K562 (cell line): ENCODE measurements around the gene TIMM23. TPM values are rescaled to one million over a fixed set of nuclear protein-coding genes. Genes with fewer than 3 reads are reported as not detected.

Experiments
- ATAC-seq: fragments of 200-7000 bp; cut with Tn5 transposase; 3 replicates; pipeline ENCODE4 v1.9.1; 2020; ENCODE audit warnings: moderate library complexity
- BruUV-seq: library from RNA; stranded (reverse); fragments of 400-500 nt; replicated peaks from 2 replicates; lab custom pipeline; 2021; lab: Mats Ljungman, UMichigan
- CTCF ChIA-PET: fragments of 300-600 bp; formaldehyde crosslinking; extraction: SDS; loops from one replicate; lab custom pipeline; 2021; ENCODE audit warnings: low intra/inter-chr PET ratio; lab: Yijun Ruan, JAX
- POLR2A ChIA-PET: fragments of 300-600, 350-650 bp; sonication (Branson Sonifier 250); formaldehyde crosslinking; extraction: SDS; loops from one replicate; lab custom pipeline; 2021; ENCODE audit warnings: antibody characterized with exemption, inconsistent platforms; lab: Yijun Ruan, JAX
- DNase-seq, 4 experiments: peaks; one replicate each; pipeline versions ENCODE4 v3.0.0 to v3.0.0-alpha.2; 2011 to 2018; ENCODE audit warnings: low spot score in 3 of 4, mixed read lengths in 3 of 4; ENCODE audit errors: extremely low read depth in 1 of 4
- FAIRE-seq: peaks from 2 replicates; lab custom pipeline; 2011; peaks lifted over from hg19 to GRCh38; lab: Jason Lieb, UNC
- H2AFZ ChIP-seq: 2 replicates; pipeline ENCODE4 v1.6.0; 2011; ENCODE audit warnings: low read depth, low read length, control low read depth, inconsistent platforms
- H3K27ac ChIP-seq: fragments of 200-600 bp; 3 replicates; pipeline ENCODE4 v1.8.0; 2011; ENCODE audit warnings: low read depth, mild to moderate bottlenecking, control low read depth, inconsistent platforms, low read length, moderate library complexity, mixed read lengths; ENCODE audit errors: extremely low read depth
- H3K27me3 ChIP-seq, 2 experiments: fragments of 300-600 bp in 1 of 2; 2 replicates in 1 of 2; 3 replicates in 1 of 2; pipeline versions ENCODE4 v1.6.0 to v1.8.0; 2011; ENCODE audit warnings: inconsistent platforms in 2 of 2, low read length in 2 of 2, mild to moderate bottlenecking in 1 of 2, mixed read lengths in 1 of 2, moderate library complexity in 1 of 2; ENCODE audit not compliant: control insufficient read depth in 2 of 2, insufficient read depth in 2 of 2
- H3K36me3 ChIP-seq: fragments of 300-600 bp; 3 replicates; pipeline ENCODE4 v1.8.0; 2011; ENCODE audit warnings: mild to moderate bottlenecking, low read length, inconsistent platforms; ENCODE audit not compliant: control insufficient read depth, insufficient read depth
- H3K4me1 ChIP-seq, 2 experiments: fragments of 200-600 bp in 1 of 2; replicated peaks in 1 of 2; 2 replicates in 1 of 2; 3 replicates in 1 of 2; pipeline versions ENCODE4 v1.5.1 to v1.8.0; 2011; ENCODE audit warnings: inconsistent platforms in 2 of 2, low read length in 2 of 2, mild to moderate bottlenecking in 1 of 2, mixed read lengths in 1 of 2, moderate library complexity in 1 of 2; ENCODE audit not compliant: control insufficient read depth in 2 of 2, insufficient read depth in 2 of 2
- H3K4me2 ChIP-seq: 2 replicates; pipeline ENCODE4 v1.6.1; 2011; ENCODE audit warnings: low read length, control low read depth, inconsistent platforms, mixed read lengths; ENCODE audit not compliant: insufficient read depth
- H3K4me3 ChIP-seq: fragments of 200-600 bp; sonication (generic), shearing (Covaris generic); 2 replicates; pipeline ENCODE4 v1.5.1; 2016; ENCODE audit warnings: control low read depth, inconsistent platforms
- H3K79me2 ChIP-seq: fragments of 200-600 bp; 3 replicates; pipeline ENCODE4 v1.8.0; 2011; ENCODE audit warnings: low read length, inconsistent platforms; ENCODE audit not compliant: control insufficient read depth, insufficient read depth
- H3K9ac ChIP-seq, 2 experiments: 2 replicates each; pipeline versions ENCODE4 v1.6.0 to v1.6.1; 2011; ENCODE audit warnings: low read depth in 2 of 2, low read length in 2 of 2, control low read depth in 1 of 2, inconsistent platforms in 1 of 2, mild to moderate bottlenecking in 1 of 2, mixed read lengths in 1 of 2; ENCODE audit not compliant: insufficient read depth in 1 of 2
- H3K9me1 ChIP-seq: one replicate; pipeline ENCODE4 v1.6.0; 2011; ENCODE audit warnings: inconsistent platforms, mild to moderate bottlenecking, low read length, moderate library complexity; ENCODE audit not compliant: control insufficient read depth, insufficient read depth
- H3K9me3 ChIP-seq: replicated peaks from 2 replicates; pipeline ENCODE4 v1.5.1; 2011; ENCODE audit warnings: low read depth, low read length, inconsistent platforms; ENCODE audit not compliant: control insufficient read depth, insufficient read depth
- H4K20me1 ChIP-seq: replicated peaks from 2 replicates; pipeline ENCODE4 v1.6.1; 2011; ENCODE audit warnings: low read length, inconsistent platforms, mixed read lengths; ENCODE audit not compliant: control insufficient read depth, insufficient read depth
- BCOR ChIP-seq: fragments of 450-650 bp; IDR thresholded peaks from 2 replicates; pipeline ENCODE4 v1.6.1; 2016
- BDP1 ChIP-seq: IDR thresholded peaks from 3 replicates; pipeline ENCODE4 v1.6.1; 2011; ENCODE audit not compliant: insufficient read length, insufficient read depth
- CEBPZ ChIP-seq: fragments of 150-350 bp; IDR thresholded peaks from 2 replicates; pipeline ENCODE4 v1.6.1; 2014; ENCODE audit warnings: low read depth, mild to moderate bottlenecking, low read length, borderline replicate concordance
- CREB3L1 ChIP-seq: fragments of 450-650 bp; IDR thresholded peaks from 2 replicates; pipeline ENCODE4 v1.6.1; 2014; ENCODE audit warnings: low read depth, mild to moderate bottlenecking, moderate library complexity, borderline replicate concordance
- EHMT2 ChIP-seq: fragments of 450-650 bp; IDR thresholded peaks from 2 replicates; pipeline ENCODE4 v1.6.1; 2018; ENCODE audit warnings: antibody characterized with exemption
- ETV6 ChIP-seq, 3 experiments: fragments of 150-350 bp in 1 of 3; sonication (generic) in 1 of 3; formaldehyde crosslinking in 1 of 3; IDR thresholded peaks; 2 replicates each; pipeline versions ENCODE4 v1.6.1 to v1.8.0; 2014 to 2022; ENCODE audit warnings: borderline replicate concordance in 2 of 3, low read depth in 2 of 3, antibody characterized with exemption in 1 of 3, low read length in 1 of 3, mild to moderate bottlenecking in 1 of 3, missing genetic modification reagents in 1 of 3
- FOXA3 ChIP-seq, 2 experiments: fragments of 450-650 bp in 1 of 2; sonication (generic) in 1 of 2; formaldehyde crosslinking; IDR thresholded peaks in 1 of 2; conservative IDR thresholded peaks in 1 of 2; 2 replicates each; pipeline versions ENCODE4 v1.4.0 to v1.8.0; 2020 to 2022; ENCODE audit warnings: mild to moderate bottlenecking in 2 of 2, missing genetic modification reagents in 1 of 2
- HMG20B ChIP-seq: fragments of 250-450 bp; sonication (Bioruptor Pico); IDR thresholded peaks from 2 replicates; pipeline ENCODE4 v1.5.0; 2021; ENCODE audit warnings: mild to moderate bottlenecking
- MEF2A ChIP-seq: IDR thresholded peaks from 2 replicates; pipeline ENCODE4 v1.6.1; 2011; ENCODE audit warnings: low read depth, mild to moderate bottlenecking, low read length, moderate library complexity; ENCODE audit not compliant: control insufficient read depth
- SMAD2 ChIP-seq: fragments of 150-350 bp; IDR thresholded peaks from 2 replicates; pipeline ENCODE4 v1.6.1; 2014; ENCODE audit warnings: low read depth, mild to moderate bottlenecking, low read length
- TCF7L2 ChIP-seq: fragments of 150-350 bp; IDR thresholded peaks from 2 replicates; pipeline ENCODE4 v1.6.1; 2016; ENCODE audit warnings: low read depth, mild to moderate bottlenecking, low read length, moderate library complexity
- TFAP4 ChIP-seq: sonication (generic); formaldehyde crosslinking; IDR thresholded peaks from 2 replicates; pipeline ENCODE4 v1.8.0; 2022; ENCODE audit warnings: missing genetic modification reagents, mild to moderate bottlenecking, moderate library complexity, borderline replicate concordance
- ZC3H8 ChIP-seq: fragments of 450-650 bp; IDR thresholded peaks from 2 replicates; pipeline ENCODE4 v1.6.1; 2017
- ZNF311 ChIP-seq: fragments of 250-450 bp; sonication (Bioruptor Pico); IDR thresholded peaks from 2 replicates; pipeline ENCODE4 v1.4.0; 2020; ENCODE audit warnings: mild to moderate bottlenecking, moderate library complexity
- ZNF41 ChIP-seq: fragments of 250-450 bp; sonication (Bioruptor Pico); conservative IDR thresholded peaks from 2 replicates; pipeline ENCODE4 v1.4.0; 2020; ENCODE audit warnings: mild to moderate bottlenecking
- ZNF445 ChIP-seq: fragments of 250-450 bp; sonication (Bioruptor Pico); IDR thresholded peaks from 2 replicates; pipeline ENCODE4 v1.4.0; 2020; ENCODE audit warnings: low read depth, mild to moderate bottlenecking, moderate library complexity
- WGBS: fragments of 100-300 bp; shearing (Covaris generic); methylation state at CpG from one replicate; pipeline ENCODE4 v1.1.6; 2016; ENCODE audit warnings: low coverage, mixed read lengths; ENCODE audit not compliant: insufficient coverage; ENCODE audit errors: missing lambda C conversion rate; 5-methylcytosine and 5-hydroxymethylcytosine counted together
- in situ Hi-C: fragments of 300-500 bp; cut with MboI; formaldehyde crosslinking; loops from 4 replicates; pipeline ENCODE4 v1.15.0; 2018; ENCODE audit warnings: inconsistent platforms, mixed read lengths
- intact Hi-C: fragments of 100-400 bp; cut with micrococcal nuclease; formaldehyde crosslinking; loops from 2 replicates; pipeline ENCODE4 v1.14.2; 2022
- polyA plus RNA-seq, 8 experiments: library from polyadenylated mRNA; depleted of rRNA in 4 of 8; stranded (reverse) in 5 of 8; unstranded in 3 of 8; fragments of >200 nt; fragmentation: Nextera tagmentation in 2 of 8; fragmentation: Illumina TruSeq in 1 of 8; extraction: Ambion mirVana in 2 of 8; extraction: Trizol in 1 of 8; gene quantifications; 2 replicates each; pipeline versions ENCODE4 v1.2.1 to v1.2.3, GENCODE V29; 2011 to 2014; ENCODE audit warnings: inconsistent platforms in 1 of 8, missing spikeins in 1 of 8
- total RNA-seq, 7 experiments: library from RNA; depleted of rRNA in 6 of 7; stranded (reverse); fragments of >200 nt in 6 of 7; fragmentation: Illumina TruSeq in 2 of 7; extraction: Trizol in 2 of 7; gene quantifications; 2 replicates each; pipeline versions ENCODE4 v1.2.1 to v1.2.3, GENCODE V29; 2011 to 2021; ENCODE audit warnings: low replicate concordance in 1 of 7
- TF ChIP-seq, protein P1 (sequence below): fragments of 250-450 bp; sonication (Bioruptor Pico); IDR thresholded peaks from 2 replicates; pipeline ENCODE4 v1.8.0; 2021; ENCODE audit warnings: moderate library complexity, mild to moderate bottlenecking, inconsistent platforms

Gene TIMM23
- total and polyA plus RNA-seq, 9 of the 15 experiments (the other 6 are each of a cell fraction or from before 2014, with no cell fraction given): 148 to 280 (median 183) TPM

DNA sequence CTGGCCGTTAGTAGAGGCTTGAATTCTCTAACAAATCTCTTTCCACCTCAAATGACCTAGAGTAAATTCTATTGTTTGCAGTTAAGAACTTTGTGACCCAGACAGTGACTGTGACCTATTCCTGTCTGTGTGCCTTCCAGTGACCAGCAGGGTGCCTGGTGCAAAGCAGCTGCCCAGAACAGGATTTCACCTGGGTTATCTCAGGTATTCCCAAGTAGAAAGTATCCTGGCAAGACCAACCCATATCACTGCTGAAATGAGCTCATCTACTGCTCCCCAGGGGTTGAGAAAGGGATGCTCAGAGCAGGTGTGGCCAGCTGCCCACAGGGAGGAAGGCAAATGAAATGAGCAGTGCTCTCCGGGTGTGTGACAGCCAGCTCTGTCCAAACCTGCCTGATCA is 75.9 kb downstream of the TIMM23 start:
- in situ Hi-C loops: no loop called here
- DNase-seq (no peak), ATAC-seq (no peak), FAIRE-seq (no peak)
- Histone ChIP-seq H2AFZ (peak overlapping the region; percentile 64), H3K4me2 (no peak overlapping the region), H3K27me3 (no peaks in the 10 kb centered on the region), H3K4me1 (peaks cover 0 to 8% of the 10 kb centered on the region in 2 experiments; a peak in 4 of 5 replicates), H3K79me2 (no peaks in the 10 kb centered on the region), H3K9me3 (no peaks in the 10 kb centered on the region), H3K36me3 (no peaks in the 10 kb centered on the region), H3K4me3 (no peak overlapping the region), H3K9me1 (no peaks in the 10 kb centered on the region), H3K9ac (no peak overlapping the region), H4K20me1 (no peaks in the 10 kb centered on the region), H3K27ac (no peak overlapping the region)
- 58% methylated on average over 2 of the region's 2 CpGs for WGBS
- ChIA-PET CTCF (no interaction called here), POLR2A (interaction anchor here (0.7 to 2.1 kb wide), 4 partner anchors 12 to 42 kb away, joined by 3 to 11 read pairs (median 3); no protein-coding TSS in a partner anchor)
- no TSS peak for BruUV-seq
- intact Hi-C loops: no loop called here
- TF ChIP-seq SMAD2 (no peak), BCOR (no peak), TCF7L2 (no peak), BDP1 (no peak), HMG20B (CRISPR knock-in tag) (no peak), CREB3L1 (no peak), ZNF41 (CRISPR knock-in tag) (no peak), ZNF311 (no peak), EHMT2 (no peak), ZC3H8 (no peak), TFAP4 (no peak), ZNF445 (CRISPR knock-in tag) (no peak), FOXA3 (CRISPR knock-in tag; conservative IDR thresholded peaks at IDR 0.05 in 1 of 2, IDR thresholded peaks at IDR 0.05 in 1 of 2) (no peak), CEBPZ (no peak), MEF2A (no peak), ETV6 (IDR thresholded peaks at IDR 0.05; ENCODE audit: borderline replicate concordance in 1 of 2, low read depth in 2 of 2, low read length in 1 of 2) (no peak), ETV6 (CRISPR knock-in tag; IDR thresholded peaks at IDR 0.05; ENCODE audit: borderline replicate concordance) (no peak)
- TF ChIP-seq, protein P1, sequence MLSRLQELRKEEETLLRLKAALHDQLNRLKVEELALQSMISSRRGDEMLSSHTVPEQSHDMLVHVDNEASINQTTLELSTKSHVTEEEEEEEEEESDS (CRISPR knock-in tag): no peak
